Measurements from ENCODE around the gene CORO2A. TPM values are rescaled to one million over a fixed set of nuclear protein-coding genes. Genes with fewer than 3 reads are reported as not detected.

Gene CORO2A, protein sequence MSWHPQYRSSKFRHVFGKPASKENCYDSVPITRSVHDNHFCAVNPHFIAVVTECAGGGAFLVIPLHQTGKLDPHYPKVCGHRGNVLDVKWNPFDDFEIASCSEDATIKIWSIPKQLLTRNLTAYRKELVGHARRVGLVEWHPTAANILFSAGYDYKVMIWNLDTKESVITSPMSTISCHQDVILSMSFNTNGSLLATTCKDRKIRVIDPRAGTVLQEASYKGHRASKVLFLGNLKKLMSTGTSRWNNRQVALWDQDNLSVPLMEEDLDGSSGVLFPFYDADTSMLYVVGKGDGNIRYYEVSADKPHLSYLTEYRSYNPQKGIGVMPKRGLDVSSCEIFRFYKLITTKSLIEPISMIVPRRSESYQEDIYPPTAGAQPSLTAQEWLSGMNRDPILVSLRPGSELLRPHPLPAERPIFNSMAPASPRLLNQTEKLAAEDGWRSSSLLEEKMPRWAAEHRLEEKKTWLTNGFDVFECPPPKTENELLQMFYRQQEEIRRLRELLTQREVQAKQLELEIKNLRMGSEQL
- total RNA-seq (1 to 10 TPM; 5.1 TPM), polyA plus RNA-seq (11.9 TPM)

DNA sequence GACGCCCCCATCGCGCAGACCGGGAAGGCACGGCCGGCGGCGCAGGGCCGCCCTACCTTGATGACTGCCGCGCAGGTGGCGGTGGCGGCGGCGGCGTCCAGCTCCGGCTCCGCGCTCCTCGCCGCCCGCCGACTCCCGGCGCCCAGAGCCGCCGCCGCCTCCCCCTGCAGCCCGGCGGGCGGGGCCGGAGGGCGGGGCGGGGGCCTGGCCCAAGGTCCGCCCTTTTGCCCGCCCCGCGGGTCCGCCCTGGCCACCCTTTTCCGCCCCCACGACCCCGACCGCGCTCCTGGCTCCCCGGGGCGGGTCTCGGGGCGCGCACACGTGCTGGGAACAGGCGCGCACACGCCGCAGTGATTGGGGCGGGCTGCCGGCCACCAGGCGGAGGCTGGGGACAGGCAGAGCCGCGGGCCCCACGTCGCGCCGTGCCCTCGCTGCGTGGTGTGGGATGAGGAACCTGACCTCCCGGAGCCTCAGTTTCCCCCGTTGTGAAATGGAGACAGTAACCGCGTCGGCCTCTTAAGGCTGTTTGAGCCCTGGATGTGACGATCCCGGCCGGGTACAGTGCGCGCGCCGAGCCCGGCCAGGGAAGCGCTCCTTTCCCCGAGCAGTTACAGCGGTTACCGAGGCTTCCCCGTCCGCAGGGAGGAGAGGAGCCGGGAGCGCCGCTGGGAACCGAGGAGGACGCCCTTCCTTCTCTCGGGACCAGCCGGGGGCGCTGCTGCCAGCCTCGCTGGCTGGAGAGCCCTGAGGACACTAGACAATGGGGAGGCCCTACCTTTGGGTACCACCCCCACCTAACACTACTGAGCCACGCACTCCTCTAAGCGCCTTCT, at the start of gene CORO2A:
Gene CORO2A, minus strand, starts transcription at position 135 of the 833 bp plus-strand sequence. CDS start 34,977 bp downstream, outside the sequence.
- DNase-seq: peak; percentile 58 to 78 (median 74)
- ChIA-PET CTCF (interaction anchor here (0.7 to 3.1 kb wide), 10 partner anchors 10 to 118 kb away, joined by 3 to 17 read pairs (median 4); partner anchors contain the start of gene TRIM14), POLR2A (interaction anchor here (0.5 to 3.3 kb wide), 6 partner anchors 8 to 91 kb away, joined by 3 to 19 read pairs (median 6); partner anchors contain the start of genes TBC1D2 and TRIM14)
- no peaks in the 10 kb centered on the region for H3K9me3 Mint-ChIP-seq
- H3K36me3 Mint-ChIP-seq: peaks cover 0 to 3% (median 0%) of the 10 kb centered on the region in 3 donors
- H3K9me3 ChIP-seq (ENCODE audit: low read length): no peaks in the 10 kb centered on the region
- peaks cover 40 to 48% (median 44%) of the 10 kb centered on the region in 3 donors for H3K4me1 Mint-ChIP-seq
- H3K4me3 Mint-ChIP-seq: peak within 1 kb of the TSS; percentile 85 to 91 (median 89)
- H3K27ac Mint-ChIP-seq: peak within 1 kb of the TSS; percentile 59 to 91 (median 80)
- no peaks in the 10 kb centered on the region for H3K27me3 Mint-ChIP-seq
- H3K27me3 ChIP-seq (ENCODE audit: insufficient read depth, low read length, poor library complexity, severe bottlenecking): no peaks in the 10 kb centered on the region
- H3K27ac ChIP-seq (ENCODE audit: low read depth, low read length): peak within 1 kb of the TSS; percentile 51
- H3K4me1 ChIP-seq (ENCODE audit: insufficient read depth, low read length): peaks cover 31% of the 10 kb centered on the region
- H3K36me3 ChIP-seq (ENCODE audit: insufficient read depth, low read length): no peaks in the 10 kb centered on the region
- peak within 1 kb of the TSS; percentile 71 for H3K4me3 ChIP-seq (ENCODE audit: low read length)

DNA sequence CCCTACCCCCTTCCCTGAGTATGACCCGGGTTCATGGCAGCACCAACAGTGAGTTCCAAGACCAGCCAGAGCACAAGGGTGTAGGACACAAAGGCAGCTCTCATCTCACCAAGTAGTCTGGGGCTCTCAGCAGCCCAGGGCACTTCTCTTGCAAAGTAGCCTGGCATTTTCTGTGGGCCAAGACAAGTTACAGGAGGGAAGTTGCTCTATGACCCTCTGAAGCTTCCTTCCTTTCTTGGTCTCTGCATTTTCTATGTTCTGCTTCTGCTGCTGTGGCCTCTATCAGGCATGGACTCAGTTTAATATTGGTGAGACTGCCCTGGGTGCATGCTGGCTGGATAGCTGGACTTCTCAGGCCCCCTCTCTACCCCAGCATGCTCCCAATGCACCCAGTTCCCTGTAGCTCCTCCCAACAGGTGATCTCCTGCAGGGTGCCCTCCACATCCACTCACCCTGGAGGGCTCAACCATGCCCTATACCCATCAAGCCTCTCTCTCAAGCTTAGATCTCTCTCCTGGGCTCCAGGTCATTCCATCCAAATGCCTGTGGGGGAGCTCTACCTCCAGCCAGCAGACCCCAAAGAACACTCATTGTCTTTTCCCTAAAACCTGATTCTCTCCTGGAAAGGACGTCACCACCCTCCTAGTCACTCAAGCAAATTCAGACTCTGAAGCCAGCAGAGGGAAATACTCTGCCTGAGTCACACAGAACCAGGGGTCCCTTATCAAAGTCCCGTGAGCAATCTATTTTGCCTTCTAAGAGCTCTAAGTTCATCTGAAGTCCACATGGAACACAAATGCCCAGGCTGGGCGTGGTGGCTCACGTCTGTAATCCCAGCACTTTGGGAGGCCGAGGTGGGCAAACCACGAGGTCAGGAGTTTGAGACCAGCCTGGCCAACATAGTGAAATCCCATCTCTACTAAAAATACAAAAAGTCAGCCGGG, 49.2 kb upstream of the CORO2A start:
- ChIA-PET POLR2A (no interaction called here), CTCF (interaction anchor here (0.7 to 1.5 kb wide), 3 partner anchors 12 to 124 kb away, joined by 3 read pairs; no protein-coding TSS in a partner anchor)
- no peak overlapping the region for H3K27ac ChIP-seq (ENCODE audit: low read depth, low read length)
- Mint-ChIP-seq H3K9me3 (no peaks in the 10 kb centered on the region), H3K4me1 (no peaks in the 10 kb centered on the region), H3K27ac (no peak overlapping the region), H3K4me3 (no peak overlapping the region), H3K27me3 (no peaks in the 10 kb centered on the region), H3K36me3 (peaks cover 4 to 29% (median 10%) of the 10 kb centered on the region in 3 donors)
- DNase-seq: no peak
- H3K9me3 ChIP-seq (ENCODE audit: low read length): no peaks in the 10 kb centered on the region
- H3K27me3 ChIP-seq (ENCODE audit: insufficient read depth, low read length, poor library complexity, severe bottlenecking): no peaks in the 10 kb centered on the region
- H3K4me3 ChIP-seq (ENCODE audit: low read length): no peak overlapping the region
- H3K36me3 ChIP-seq (ENCODE audit: insufficient read depth, low read length): no peaks in the 10 kb centered on the region
- H3K4me1 ChIP-seq (ENCODE audit: insufficient read depth, low read length): no peaks in the 10 kb centered on the region

DNA sequence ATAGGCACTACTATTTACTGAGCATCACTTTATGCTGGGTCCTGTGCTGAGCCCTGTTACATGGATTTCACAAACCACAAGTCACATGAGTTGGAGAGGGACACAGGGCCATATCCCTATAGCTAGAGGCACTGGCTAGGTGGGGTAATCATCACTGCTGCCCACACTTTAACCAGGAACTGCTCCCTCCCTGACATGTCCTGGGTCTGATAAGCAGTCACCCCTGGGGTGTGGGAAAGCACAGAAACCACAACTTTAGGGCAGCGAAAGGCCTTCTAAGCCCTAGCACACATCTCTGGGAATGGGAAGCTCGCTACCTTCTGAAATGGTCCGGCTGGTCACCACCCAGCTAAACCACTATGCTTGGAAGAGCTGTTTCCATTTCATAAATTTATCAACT, 48.0 kb upstream of the CORO2A start:
- Mint-ChIP-seq H3K4me3 (no peak overlapping the region), H3K4me1 (no peaks in the 10 kb centered on the region), H3K27me3 (no peaks in the 10 kb centered on the region), H3K27ac (no peak overlapping the region), H3K36me3 (peaks cover 4 to 29% (median 11%) of the 10 kb centered on the region in 3 donors), H3K9me3 (no peaks in the 10 kb centered on the region)
- Histone ChIP-seq H3K4me3 (ENCODE audit: low read length) (no peak overlapping the region), H3K4me1 (ENCODE audit: insufficient read depth, low read length) (no peaks in the 10 kb centered on the region), H3K36me3 (ENCODE audit: insufficient read depth, low read length) (no peaks in the 10 kb centered on the region), H3K9me3 (ENCODE audit: low read length) (no peaks in the 10 kb centered on the region), H3K27me3 (ENCODE audit: insufficient read depth, low read length, poor library complexity, severe bottlenecking) (no peaks in the 10 kb centered on the region), H3K27ac (ENCODE audit: low read depth, low read length) (no peak overlapping the region)
- no peak for DNase-seq
- ChIA-PET CTCF (interaction anchor here (1.1 to 1.5 kb wide), 2 partner anchors 11 to 167 kb away, joined by 3 to 4 read pairs; no protein-coding TSS in a partner anchor), POLR2A (no interaction called here)

DNA sequence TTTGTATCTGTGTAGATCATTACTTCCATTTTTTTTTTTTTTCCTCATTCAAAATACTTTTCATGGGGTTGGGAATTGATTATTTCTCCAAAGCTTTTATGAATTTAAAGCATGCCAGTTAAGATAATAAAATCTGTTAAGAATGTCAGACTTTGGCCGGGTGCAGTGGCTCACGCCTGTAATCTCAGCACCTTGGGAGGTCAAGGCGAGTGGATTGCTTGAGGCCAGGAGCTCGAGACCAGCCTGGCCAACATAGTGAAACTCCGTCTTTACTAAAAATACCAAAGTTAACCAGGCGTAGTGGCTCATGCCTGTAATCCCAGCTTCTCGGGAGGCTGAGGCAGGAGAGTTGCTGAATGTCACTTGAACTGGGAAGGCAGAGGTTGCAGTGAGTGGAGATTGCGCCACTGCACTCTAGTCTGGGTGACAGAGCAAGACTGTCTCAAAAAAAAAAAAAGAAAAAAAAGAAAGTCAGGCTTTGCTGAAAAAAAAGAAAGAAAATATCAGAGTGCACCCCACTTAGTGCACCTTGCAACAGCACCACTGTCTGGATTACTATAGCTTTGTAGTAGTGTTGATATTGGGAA, 44.6 kb upstream of the CORO2A start:
- DNase-seq: no peak
- no peaks in the 10 kb centered on the region for H3K4me1 Mint-ChIP-seq
- no peak overlapping the region for H3K27ac Mint-ChIP-seq
- Histone ChIP-seq H3K27me3 (ENCODE audit: insufficient read depth, low read length, poor library complexity, severe bottlenecking) (no peaks in the 10 kb centered on the region), H3K4me1 (ENCODE audit: insufficient read depth, low read length) (no peaks in the 10 kb centered on the region), H3K9me3 (ENCODE audit: low read length) (no peaks in the 10 kb centered on the region), H3K36me3 (ENCODE audit: insufficient read depth, low read length) (no peaks in the 10 kb centered on the region), H3K4me3 (ENCODE audit: low read length) (no peak overlapping the region), H3K27ac (ENCODE audit: low read depth, low read length) (no peak overlapping the region)
- POLR2A ChIA-PET: no interaction called here
- H3K36me3 Mint-ChIP-seq: peaks cover 0 to 52% (median 13%) of the 10 kb centered on the region in 3 donors
- no peaks in the 10 kb centered on the region for H3K27me3 Mint-ChIP-seq
- H3K4me3 Mint-ChIP-seq: no peak overlapping the region
- CTCF ChIA-PET: interaction anchor here (1.3 to 1.8 kb wide), 2 partner anchors 19 to 163 kb away, joined by 4 read pairs; partner anchors contain the start of gene TBC1D2
- no peaks in the 10 kb centered on the region for H3K9me3 Mint-ChIP-seq

DNA sequence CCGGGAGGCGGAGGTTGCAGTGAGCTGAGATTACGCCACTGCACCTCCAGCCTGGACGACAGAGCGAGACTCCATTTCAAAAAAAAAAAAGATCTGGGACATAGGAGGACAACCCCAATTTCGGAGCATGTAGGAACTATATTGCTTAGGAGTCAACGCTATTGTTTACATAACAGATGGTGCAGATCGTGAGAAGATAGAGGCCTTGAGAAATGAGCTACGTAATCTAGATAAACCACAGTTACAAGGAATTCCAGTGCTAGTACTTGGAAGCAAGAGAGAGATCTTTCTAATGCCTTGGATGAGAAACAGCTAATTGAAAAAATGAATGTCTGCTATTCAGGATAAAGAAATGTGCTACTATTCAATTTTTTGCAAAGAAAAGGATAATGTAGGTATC, 42.7 kb upstream of the CORO2A start:
- no peak overlapping the region for H3K27ac Mint-ChIP-seq
- H3K27me3 ChIP-seq (ENCODE audit: insufficient read depth, low read length, poor library complexity, severe bottlenecking): no peaks in the 10 kb centered on the region
- H3K9me3 Mint-ChIP-seq: no peaks in the 10 kb centered on the region
- H3K36me3 Mint-ChIP-seq: peaks cover 0 to 49% (median 17%) of the 10 kb centered on the region in 3 donors
- no peak overlapping the region for H3K4me3 Mint-ChIP-seq
- no peaks in the 10 kb centered on the region for H3K4me1 ChIP-seq (ENCODE audit: insufficient read depth, low read length)
- peaks cover 4% of the 10 kb centered on the region for H3K36me3 ChIP-seq (ENCODE audit: insufficient read depth, low read length)
- no peak for DNase-seq
- H3K27ac ChIP-seq (ENCODE audit: low read depth, low read length): no peak overlapping the region
- H3K27me3 Mint-ChIP-seq: no peaks in the 10 kb centered on the region
- no peaks in the 10 kb centered on the region for H3K4me1 Mint-ChIP-seq
- H3K9me3 ChIP-seq (ENCODE audit: low read length): no peaks in the 10 kb centered on the region
- no peak overlapping the region for H3K4me3 ChIP-seq (ENCODE audit: low read length)
- ChIA-PET POLR2A (no interaction called here), CTCF (interaction anchor here (1.4 kb wide), 1 partner anchor 11 kb away, joined by 3 read pairs; no protein-coding TSS in a partner anchor)

DNA sequence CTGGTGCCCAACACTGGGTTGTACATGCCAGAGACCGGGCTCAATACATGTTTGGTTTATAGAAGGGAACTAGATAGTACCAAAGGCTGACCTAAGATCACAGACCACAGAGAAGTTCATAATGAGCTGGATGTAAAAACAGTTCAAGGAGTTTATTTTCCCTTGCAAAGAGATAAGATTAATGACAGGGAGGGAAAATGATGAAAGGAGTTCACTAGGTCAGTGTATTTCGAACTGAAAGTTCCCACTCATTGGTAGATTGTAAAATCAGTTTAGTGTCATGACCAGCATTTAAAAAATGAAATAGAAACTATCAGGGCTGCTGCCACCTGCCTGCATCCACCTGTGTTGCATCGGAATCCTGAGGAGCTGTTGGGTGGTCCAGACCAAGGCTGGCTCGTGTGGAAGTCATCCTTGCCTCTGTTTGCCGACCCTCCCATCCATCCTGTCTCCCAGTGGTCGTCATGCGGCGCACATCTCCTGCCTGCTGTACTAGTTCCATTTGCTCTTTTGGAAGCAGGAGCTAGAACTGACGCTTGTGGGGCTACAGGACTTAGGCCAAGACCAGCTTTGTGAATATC, 41.9 kb upstream of the CORO2A start:
- Histone ChIP-seq H3K9me3 (ENCODE audit: low read length) (no peaks in the 10 kb centered on the region), H3K4me3 (ENCODE audit: low read length) (no peak overlapping the region), H3K36me3 (ENCODE audit: insufficient read depth, low read length) (peaks cover 12% of the 10 kb centered on the region), H3K27me3 (ENCODE audit: insufficient read depth, low read length, poor library complexity, severe bottlenecking) (no peaks in the 10 kb centered on the region), H3K27ac (ENCODE audit: low read depth, low read length) (no peak overlapping the region), H3K4me1 (ENCODE audit: insufficient read depth, low read length) (no peaks in the 10 kb centered on the region)
- Mint-ChIP-seq H3K27me3 (no peaks in the 10 kb centered on the region), H3K4me3 (no peak overlapping the region), H3K27ac (peak overlapping the region in 1 of 8 donors; percentile 32), H3K36me3 (peaks cover 0 to 51% (median 16%) of the 10 kb centered on the region in 3 donors), H3K4me1 (no peaks in the 10 kb centered on the region), H3K9me3 (no peaks in the 10 kb centered on the region)
- ChIA-PET POLR2A (no interaction called here), CTCF (interaction anchor here (1.4 kb wide), 1 partner anchor 29 kb away, joined by 5 read pairs; no protein-coding TSS in a partner anchor)
- no peak for DNase-seq
